Naive thymus-derived CD4-positive, alpha-beta T cell (primary cell): ENCODE data around the gene EIF2AK2. TPM values are rescaled to one million over a fixed set of nuclear protein-coding genes. Genes with fewer than 3 reads are reported as not detected.

Experiments
- ATAC-seq: fragments of 150-1000 bp; cut with Tn5 transposase; 2 replicates; pipeline ENCODE4 v1.10.0; 2021; ENCODE audit warnings: mild to moderate bottlenecking, moderate library complexity
- CTCF ChIA-PET: fragments of 350-600 bp; sonication (Branson Sonifier 250); formaldehyde crosslinking; loops from one replicate; lab custom pipeline; 2021; ENCODE audit warnings: antibody characterized with exemption; lab: Charles Lee
- POLR2A ChIA-PET: fragments of 350-600 bp; sonication (Branson Sonifier 250); formaldehyde crosslinking; loops from one replicate; lab custom pipeline; 2021; ENCODE audit warnings: antibody characterized with exemption, inconsistent platforms; lab: Charles Lee
- DNase-seq, 9 donors: peaks; one replicate each; pipeline versions ENCODE4 v3.0.0 to v3.0.0-alpha.2; 2020 to 2022; ENCODE audit warnings: mixed read lengths in 1 of 9
- H3K27ac ChIP-seq: one replicate; pipeline ENCODE4 v1.7.0; 2013; ENCODE audit warnings: mild to moderate bottlenecking, low read depth, low read length, moderate library complexity
- H3K27me3 ChIP-seq, 2 donors: one replicate each; pipeline ENCODE4 v1.7.0; 2013; ENCODE audit warnings: low read length in 2 of 2, mild to moderate bottlenecking in 2 of 2, moderate library complexity in 2 of 2; ENCODE audit not compliant: control insufficient read depth in 2 of 2, insufficient read depth in 2 of 2
- H3K36me3 ChIP-seq, 3 experiments: 1 replicate in 2 of 3; 2 replicates in 1 of 3; pipeline ENCODE4 v1.7.0; 2013; ENCODE audit warnings: low read length in 3 of 3, mild to moderate bottlenecking in 3 of 3, moderate library complexity in 1 of 3; ENCODE audit not compliant: insufficient read depth in 3 of 3, control insufficient read depth in 2 of 3
- H3K4me1 ChIP-seq, 2 donors: one replicate each; pipeline ENCODE4 v1.7.0; 2013; ENCODE audit warnings: low read length in 2 of 2, mild to moderate bottlenecking in 2 of 2, moderate library complexity in 1 of 2; ENCODE audit not compliant: control insufficient read depth in 2 of 2, insufficient read depth in 2 of 2
- H3K4me3 ChIP-seq: 2 replicates; pipeline ENCODE4 v1.7.0; 2013; ENCODE audit warnings: mild to moderate bottlenecking, low read length
- H3K9me3 ChIP-seq, 3 experiments: 1 replicate in 2 of 3; 2 replicates in 1 of 3; pipeline ENCODE4 v1.7.0; 2013; ENCODE audit warnings: low read length in 3 of 3; ENCODE audit not compliant: control insufficient read depth in 2 of 3
- H3K27ac Mint-ChIP-seq, 9 donors: one replicate each; pipeline ENCODE4 v1.8.0; 2020 to 2022; ENCODE audit warnings: mixed read lengths in 9 of 9, mild to moderate bottlenecking in 8 of 9, moderate library complexity in 5 of 9, inconsistent platforms in 2 of 9
- H3K27me3 Mint-ChIP-seq, 5 donors: one replicate each; pipeline ENCODE4 v1.8.0; 2021 to 2022; ENCODE audit warnings: mixed read lengths in 5 of 5, mild to moderate bottlenecking in 1 of 5
- H3K36me3 Mint-ChIP-seq, 5 donors: one replicate each; pipeline ENCODE4 v1.8.0; 2020 to 2022; ENCODE audit warnings: mixed read lengths in 5 of 5, mild to moderate bottlenecking in 3 of 5, inconsistent platforms in 1 of 5
- H3K4me1 Mint-ChIP-seq, 7 donors: one replicate each; pipeline ENCODE4 v1.8.0; 2020 to 2022; ENCODE audit warnings: mixed read lengths in 7 of 7, mild to moderate bottlenecking in 3 of 7, inconsistent platforms in 1 of 7
- H3K4me3 Mint-ChIP-seq, 10 donors: one replicate each; pipeline ENCODE4 v1.8.0; 2020 to 2022; ENCODE audit warnings: mild to moderate bottlenecking in 10 of 10, mixed read lengths in 10 of 10, moderate library complexity in 6 of 10, inconsistent platforms in 2 of 10
- H3K9me3 Mint-ChIP-seq, 11 donors: one replicate each; pipeline ENCODE4 v1.8.0; 2020 to 2022; ENCODE audit warnings: mixed read lengths in 11 of 11, mild to moderate bottlenecking in 4 of 11, inconsistent platforms in 1 of 11, moderate library complexity in 1 of 11
- intact Hi-C, 2 donors: fragments of 100-400 bp; cut with micrococcal nuclease; formaldehyde crosslinking; loops; one replicate each; pipeline ENCODE4 v1.15.1; 2023
- polyA plus RNA-seq, 2 donors: library from polyadenylated mRNA; unstranded; fragments of 300-500 nt; fragmentation: Illumina TruSeq; gene quantifications; one replicate each; pipeline ENCODE4 v1.2.3, GENCODE V29; 2021
- total RNA-seq, 6 experiments: library from RNA in 5 of 6; stranded (reverse) in 5 of 6; gene quantifications; 1 replicate in 5 of 6; 2 replicates in 1 of 6; pipeline ENCODE4 v1.2.3 and lab custom pipeline; 2021 to 2026

The EIF2AK2 gene
- total and polyA plus RNA-seq, 7 experiments from 2014 or later = 20.4 to 91.9 (median 23.5) TPM

DNA sequence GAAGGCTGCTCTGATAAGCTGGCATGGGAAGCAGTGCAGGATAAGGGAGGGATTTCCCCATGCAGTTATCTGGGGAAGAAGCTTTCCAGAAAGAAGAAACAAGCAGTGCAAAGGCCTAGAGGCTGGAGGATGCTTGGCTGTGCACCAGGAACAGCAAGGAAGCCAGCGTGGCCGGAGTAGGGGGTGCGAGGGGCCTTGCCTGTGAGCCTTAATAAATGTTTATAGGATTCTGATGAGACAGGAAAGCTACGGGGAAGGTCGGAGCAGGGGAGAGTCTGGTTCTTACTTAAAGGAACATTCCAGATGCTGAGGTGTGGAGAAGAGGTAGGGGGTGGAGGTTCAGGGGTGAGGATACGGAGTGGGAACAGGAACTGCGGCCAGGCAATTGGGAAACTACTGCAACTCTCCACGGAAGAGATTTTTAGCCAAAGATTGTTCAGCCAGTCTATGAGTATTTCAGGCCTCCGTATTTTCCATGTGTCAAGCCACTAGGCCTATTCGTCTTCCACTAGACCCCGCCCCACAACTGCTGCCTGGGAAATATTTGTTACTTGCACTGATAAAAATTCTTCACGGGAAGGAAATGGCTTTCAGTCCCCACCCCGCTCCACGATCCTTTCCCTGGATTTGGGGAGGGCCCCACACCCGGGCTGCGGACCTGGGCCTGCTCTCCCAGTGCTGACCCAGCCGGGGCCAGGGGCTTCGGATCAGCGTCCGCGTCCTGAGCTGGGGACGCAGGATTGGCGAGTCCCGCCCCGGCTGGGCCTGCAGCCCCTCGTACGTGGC is 516 bp downstream of the EIF2AK2 start:
- H3K27me3 Mint-ChIP-seq = peaks cover 0 to under 1% (median 0%) of the 10 kb centered on the region in 5 donors
- intact Hi-C loops = loop anchor here (1.0 to 5.0 kb wide), 7 partner anchors 40 to 1221 kb away; partner anchors contain the start of genes STRN (in 2 of the 2), ATL2 (in 1 of the 2), CEBPZ (in 1 of the 2) and CEBPZOS (in 1 of the 2)
- ATAC-seq = peak; percentile 28
- no peaks in the 10 kb centered on the region for H3K27me3 ChIP-seq
- DNase-seq = peak in 7 of 9 donors; percentile 3 to 30 (median 14)
- H3K9me3 ChIP-seq = no peaks in the 10 kb centered on the region
- peaks cover 0 to 4% (median 0%) of the 10 kb centered on the region in 3 experiments for H3K36me3 ChIP-seq
- POLR2A ChIA-PET = interaction anchor here (0.7 to 4.0 kb wide), 4 partner anchors 8 to 1595 kb away, joined by 3 to 15 read pairs (median 3); partner anchors contain the start of genes CEBPZOS and SRSF7
- peak overlapping the region; percentile 88 to 99 (median 94) for H3K4me3 Mint-ChIP-seq
- H3K9me3 Mint-ChIP-seq = no peaks in the 10 kb centered on the region
- peaks cover 9 to 32% (median 26%) of the 10 kb centered on the region in 5 donors for H3K36me3 Mint-ChIP-seq
- CTCF ChIA-PET = interaction anchor here (0.6 kb wide), 1 partner anchor 381 kb away, joined by 3 read pairs; no protein-coding TSS in a partner anchor
- peak overlapping the region; percentile 92 for H3K4me3 ChIP-seq
- H3K27ac Mint-ChIP-seq = peak overlapping the region; percentile 86 to 96 (median 92)
- H3K27ac ChIP-seq = peak overlapping the region; percentile 81
- H3K4me1 ChIP-seq = peaks cover 21 to 25% of the 10 kb centered on the region in 2 donors
- peaks cover 29 to 62% (median 52%) of the 10 kb centered on the region in 7 donors for H3K4me1 Mint-ChIP-seq

DNA sequence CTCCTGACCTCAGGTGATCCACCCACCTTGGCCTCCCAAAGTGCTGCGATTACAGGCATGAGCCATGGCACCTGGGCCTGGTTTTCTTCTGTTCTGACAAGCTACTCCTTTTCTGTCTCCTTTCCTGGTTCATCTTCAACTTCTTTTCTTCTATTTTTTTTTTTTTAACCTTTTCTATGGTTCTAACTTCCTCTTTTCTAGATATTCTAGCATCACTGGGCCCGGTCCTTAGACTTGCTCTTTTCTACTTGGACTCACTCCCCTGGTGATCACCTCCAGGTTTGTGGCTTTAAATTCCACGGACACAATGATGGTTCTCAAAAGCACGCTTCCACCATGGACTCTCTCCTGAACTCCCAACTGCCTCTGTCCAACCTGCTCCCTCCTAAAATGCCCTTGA is 2.0 kb downstream of the EIF2AK2 start:
- H3K36me3 Mint-ChIP-seq = peaks cover 9 to 32% (median 26%) of the 10 kb centered on the region in 5 donors
- peaks cover 33 to 77% (median 65%) of the 10 kb centered on the region in 7 donors for H3K4me1 Mint-ChIP-seq
- CTCF ChIA-PET = interaction anchor here (0.6 kb wide), 1 partner anchor 473 kb away, joined by 5 read pairs; no protein-coding TSS in a partner anchor
- no peaks in the 10 kb centered on the region for H3K9me3 ChIP-seq
- no peak overlapping the region for H3K27ac ChIP-seq
- H3K4me1 ChIP-seq = peaks cover 22 to 33% of the 10 kb centered on the region in 2 donors
- POLR2A ChIA-PET = interaction anchor here (0.6 to 4.0 kb wide), 2 partner anchors 43 to 61 kb away, joined by 9 to 15 read pairs; partner anchors contain the start of gene CEBPZOS
- ATAC-seq = no peak
- H3K27me3 ChIP-seq = no peaks in the 10 kb centered on the region
- no peak overlapping the region for H3K4me3 ChIP-seq
- intact Hi-C loops = loop anchor here in 1 of 2 donors (5.0 kb wide), 1 partner anchor 1223 kb away; the partner anchor contains the start of gene ATL2
- H3K9me3 Mint-ChIP-seq = no peaks in the 10 kb centered on the region
- DNase-seq = no peak
- H3K27me3 Mint-ChIP-seq = no peaks in the 10 kb centered on the region
- peak overlapping the region in 9 of 10 donors; percentile 6 to 99 (median 92) for H3K4me3 Mint-ChIP-seq
- H3K36me3 ChIP-seq = peaks cover 0 to 4% (median 0%) of the 10 kb centered on the region in 3 experiments
- peak overlapping the region in 5 of 9 donors; percentile 86 to 96 (median 94) for H3K27ac Mint-ChIP-seq

DNA sequence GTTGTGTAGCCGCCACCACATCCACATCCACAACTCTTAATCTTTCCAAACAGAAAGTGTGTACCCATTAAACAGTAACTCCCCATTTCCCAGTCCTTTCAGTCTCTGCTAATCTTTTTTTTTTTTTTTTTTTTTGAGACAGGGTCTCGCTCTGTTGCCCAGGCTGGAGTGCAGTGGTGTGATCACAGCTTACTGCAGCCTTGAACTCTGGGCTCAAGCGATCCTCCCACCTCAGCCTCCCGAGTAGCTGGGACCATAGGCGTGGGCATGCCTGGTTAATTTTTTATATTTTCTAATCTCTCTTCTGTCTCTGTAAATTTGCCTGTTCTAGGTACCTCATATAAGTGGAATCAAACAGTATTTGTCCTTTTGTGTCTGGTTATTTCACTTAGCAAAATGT is 3.6 kb downstream of the EIF2AK2 start:
- H3K27ac Mint-ChIP-seq = peak overlapping the region in 4 of 9 donors; percentile 2 to 33 (median 16)
- H3K9me3 Mint-ChIP-seq = no peaks in the 10 kb centered on the region
- no peaks in the 10 kb centered on the region for H3K27me3 ChIP-seq
- no peak for ATAC-seq
- peaks cover 9 to 40% (median 35%) of the 10 kb centered on the region in 5 donors for H3K36me3 Mint-ChIP-seq
- H3K9me3 ChIP-seq = no peaks in the 10 kb centered on the region
- H3K4me3 ChIP-seq = no peak overlapping the region
- DNase-seq = no peak
- CTCF ChIA-PET = interaction anchor here (0.8 kb wide), 1 partner anchor 104 kb away, joined by 3 read pairs; no protein-coding TSS in a partner anchor
- no peaks in the 10 kb centered on the region for H3K27me3 Mint-ChIP-seq
- H3K4me1 ChIP-seq = peaks cover 21 to 32% of the 10 kb centered on the region in 2 donors
- H3K36me3 ChIP-seq = peaks cover 0 to 8% (median 0%) of the 10 kb centered on the region in 3 experiments
- peak overlapping the region in 3 of 10 donors; percentile 9 to 50 (median 14) for H3K4me3 Mint-ChIP-seq
- no peak overlapping the region for H3K27ac ChIP-seq
- intact Hi-C loops = no loop called here
- peaks cover 36 to 80% (median 71%) of the 10 kb centered on the region in 7 donors for H3K4me1 Mint-ChIP-seq
- POLR2A ChIA-PET = no interaction called here

- Mint-ChIP-seq H3K36me3 (peaks cover 13 to 49% (median 44%) of the 10 kb centered on the region in 5 donors), H3K4me3 (peak overlapping the region in 5 of 10 donors; percentile 5 to 24 (median 12))
Observed at GRCh38 chr2:37149626-37150322, 7.0 kb downstream of the EIF2AK2 start.

GRCh38 chr2:37148325-37148724 is 8.5 kb downstream of the EIF2AK2 start:
- H3K4me3 Mint-ChIP-seq = no peak overlapping the region

More at GRCh38 chr2:37149626-37150322, 7.0 kb downstream of the EIF2AK2 start:
- H3K4me1 ChIP-seq = peaks cover 4 to 9% of the 10 kb centered on the region in 2 donors
- H3K36me3 ChIP-seq = peaks cover 0 to 20% (median 0%) of the 10 kb centered on the region in 3 experiments
- DNase-seq (no peak), ATAC-seq (peak; percentile 73)
- H3K27ac ChIP-seq = no peak overlapping the region
- no peaks in the 10 kb centered on the region for H3K9me3 Mint-ChIP-seq
- H3K27me3 Mint-ChIP-seq = no peaks in the 10 kb centered on the region
- H3K27ac Mint-ChIP-seq = peak overlapping the region in 6 of 9 donors; percentile 2 to 73 (median 42)
- no peaks in the 10 kb centered on the region for H3K9me3 ChIP-seq
- H3K27me3 ChIP-seq = no peaks in the 10 kb centered on the region
- intact Hi-C loops = loop anchor here in 1 of 2 donors (5.0 kb wide), 1 partner anchor 42 kb away; no protein-coding TSS in a partner anchor
- H3K4me3 ChIP-seq = no peak overlapping the region
- H3K4me1 Mint-ChIP-seq = peaks cover 13 to 58% (median 48%) of the 10 kb centered on the region in 7 donors
- POLR2A ChIA-PET = no interaction called here
- CTCF ChIA-PET = interaction anchor here (0.7 to 1.2 kb wide), 2 partner anchors 15 to 485 kb away, joined by 4 to 6 read pairs; no protein-coding TSS in a partner anchor

More at GRCh38 chr2:37148325-37148724, 8.5 kb downstream of the EIF2AK2 start:
- no peaks in the 10 kb centered on the region for H3K9me3 Mint-ChIP-seq
- Histone ChIP-seq H3K9me3 (no peaks in the 10 kb centered on the region), H3K27me3 (no peaks in the 10 kb centered on the region), H3K27ac (no peak overlapping the region), H3K4me3 (no peak overlapping the region), H3K4me1 (peaks cover 4 to 8% of the 10 kb centered on the region in 2 donors), H3K36me3 (peaks cover 0 to 26% (median 0%) of the 10 kb centered on the region in 3 experiments)
- POLR2A ChIA-PET = interaction anchor here (1.2 kb wide), 1 partner anchor 9 kb away, joined by 3 read pairs; the partner anchor contains the start of gene EIF2AK2
- H3K36me3 Mint-ChIP-seq = peaks cover 12 to 43% (median 34%) of the 10 kb centered on the region in 5 donors
- H3K4me1 Mint-ChIP-seq = peaks cover 10 to 48% (median 36%) of the 10 kb centered on the region in 7 donors
- peak overlapping the region in 5 of 9 donors; percentile 27 to 58 (median 36) for H3K27ac Mint-ChIP-seq
- DNase-seq (no peak), ATAC-seq (no peak)
- intact Hi-C loops = loop anchor here in 1 of 2 donors (5.0 kb wide), 1 partner anchor 41 kb away; no protein-coding TSS in a partner anchor
- H3K27me3 Mint-ChIP-seq = no peaks in the 10 kb centered on the region
- CTCF ChIA-PET = no interaction called here
